Measurements from ENCODE around the gene PAQR8. TPM values are rescaled to one million over a fixed set of nuclear protein-coding genes. Genes with fewer than 3 reads are reported as not detected.

The PAQR8 gene
- total and polyA plus RNA-seq, 7 donors = 0.39 to 1.3 (median 0.68) TPM

- Histone ChIP-seq H3K27me3 (ENCODE audit: insufficient read depth in 3 of 3, low read length in 2 of 3) (no peaks in the 10 kb centered on the region), H3K27ac (no peak overlapping the region), H3K4me1 (no peaks in the 10 kb centered on the region), H3K9me3 (no peaks in the 10 kb centered on the region), H3K4me3 (no peak overlapping the region), H3K36me3 (ENCODE audit: insufficient read depth in 1 of 2, low read depth in 1 of 2) (no peaks in the 10 kb centered on the region)
- intact Hi-C loops (cut with DNase I) = loop anchor here (1.0 to 10.0 kb wide), 4 partner anchors 181 to 578 kb away; partner anchors contain the start of gene GSTA4 (in 1 of the 2)
- WGBS, 3 donors = 0 to 4% (median 0%) methylated on average over 1 of the region's 1 CpG
- no peak for DNase-seq
- ATAC-seq = peak; percentile 29 to 47 (median 41)
- peak; percentile 83 for TF ChIP-seq CTCF (IDR thresholded peaks at IDR 0.05)
These were observed 54.7 kb downstream of the PAQR8 start for GRCh38 chr6:52416629-52417151.

GRCh38 chr6:52417675-52418111 is 55.7 kb downstream of the PAQR8 start:
- Histone ChIP-seq H3K27ac (no peak overlapping the region), H3K4me3 (no peak overlapping the region), H3K36me3 (ENCODE audit: insufficient read depth in 1 of 2, low read depth in 1 of 2) (no peaks in the 10 kb centered on the region), H3K27me3 (ENCODE audit: insufficient read depth in 3 of 3, low read length in 2 of 3) (no peaks in the 10 kb centered on the region), H3K4me1 (no peaks in the 10 kb centered on the region), H3K9me3 (no peaks in the 10 kb centered on the region)
- WGBS, 3 donors = 53 to 62% (median 60%) methylated on average over 5 of the region's 5 CpGs
- no peak for TF ChIP-seq CTCF (IDR thresholded peaks at IDR 0.05)
- intact Hi-C loops (cut with DNase I) = loop anchor here (2.0 to 10.0 kb wide), 4 partner anchors 81 to 577 kb away; partner anchors contain the start of gene GSTA4 (in 1 of the 2)
- DNase-seq = no peak
- no peak for ATAC-seq

GRCh38 chr6:52418606-52419005 is 56.7 kb downstream of the PAQR8 start:
- H3K36me3 ChIP-seq (ENCODE audit: insufficient read depth in 1 of 2, low read depth in 1 of 2) = no peaks in the 10 kb centered on the region
- ATAC-seq = no peak
- no peaks in the 10 kb centered on the region for H3K9me3 ChIP-seq
- DNase-seq = no peak
- 70 to 88% (median 78%) methylated on average over 2 of the region's 2 CpGs for WGBS, 3 donors
- TF ChIP-seq CTCF (IDR thresholded peaks at IDR 0.05) = no peak
- H3K27me3 ChIP-seq (ENCODE audit: insufficient read depth in 3 of 3, low read length in 2 of 3) = no peaks in the 10 kb centered on the region
- no peaks in the 10 kb centered on the region for H3K4me1 ChIP-seq
- no peak overlapping the region for H3K4me3 ChIP-seq
- no peak overlapping the region for H3K27ac ChIP-seq
- intact Hi-C loops (cut with DNase I) = loop anchor here (2.0 to 10.0 kb wide), 3 partner anchors 80 to 576 kb away; partner anchors contain the start of gene GSTA4 (in 1 of the 2)

- no peaks in the 10 kb centered on the region for H3K36me3 ChIP-seq (ENCODE audit: insufficient read depth in 1 of 2, low read depth in 1 of 2)
- H3K4me3 ChIP-seq = peak within 1 kb of the TSS; percentile 84
- WGBS, 3 donors = 0% methylated on average over 49 to 57 of the region's 57 CpGs
- peak; percentile 98 to 99 for DNase-seq
- H3K27me3 ChIP-seq (ENCODE audit: insufficient read depth in 3 of 3, low read length in 2 of 3) = no peaks in the 10 kb centered on the region
- no peaks in the 10 kb centered on the region for H3K9me3 ChIP-seq
- TF ChIP-seq CTCF (IDR thresholded peaks at IDR 0.05) = no peak
- H3K4me1 ChIP-seq = no peaks in the 10 kb centered on the region
- intact Hi-C loops (cut with DNase I) = loop anchor here (1.0 to 10.0 kb wide), 5 partner anchors 79 to 575 kb away; partner anchors contain the start of genes TRAM2 (in 2 of the 2) and GSTA4 (in 1 of the 2)
- H3K27ac ChIP-seq = peak within 1 kb of the TSS; percentile 76
- peak; percentile 99 for ATAC-seq
These were observed 58.1 kb downstream of the PAQR8 start, which contains the start of gene EFHC1 for GRCh38 chr6:52419809-52420667. Gene EFHC1, plus strand, starts transcription at chr6:52420342. Its CDS starts 69 bp downstream, at chr6:52420411.
